ENCODE data around the gene UGGT2.

GRCh38 chr13:95970878-95971277, 82.3 kb downstream of the UGGT2 start:
- no peak for TF ChIP-seq CTCF (IDR thresholded peaks at IDR 0.05)
- TF ChIP-seq POLR2A (IDR thresholded peaks at IDR 0.05) = no peak
- TF ChIP-seq POLR2AphosphoS5 (IDR thresholded peaks at IDR 0.05) = no peak

All from prostate gland (tissue), 2 donors.